SU-DHL-6 (cell line): Measurements from ENCODE around the gene RHCG.

Source experiments
- H2AFZ ChIP-seq: fragments of 200-600 bp; sonication (generic); 2 replicates; pipeline ENCODE4 v1.6.1; 2014; ENCODE audit warnings: low read depth, mild to moderate bottlenecking, moderate library complexity, mixed read lengths, antibody characterized with exemption, low read length; ENCODE audit not compliant: severe bottlenecking
- H3F3A ChIP-seq: fragments of 200-600 bp; shearing (Covaris generic); 2 replicates; pipeline ENCODE4 v1.6.0; 2016; ENCODE audit warnings: antibody characterized with exemption, mild to moderate bottlenecking; ENCODE audit not compliant: insufficient read depth
- H3K27ac ChIP-seq: fragments of 200-600 bp; sonication (generic); 2 replicates; pipeline ENCODE4 v1.5.1; 2016; ENCODE audit warnings: low read depth, mild to moderate bottlenecking, low read length, moderate library complexity, mixed read lengths
- H3K27me3 ChIP-seq: fragments of 200-600 bp; sonication (generic), shearing (Covaris generic); 2 replicates; pipeline ENCODE4 v1.6.0; 2014; ENCODE audit warnings: mild to moderate bottlenecking, low read length
- H3K36me3 ChIP-seq: fragments of 200-600 bp; sonication (generic); 2 replicates; pipeline ENCODE4 v1.6.1; 2014; ENCODE audit warnings: mild to moderate bottlenecking, low read length, mixed read lengths
- H3K4me2 ChIP-seq: fragments of 300-600, 200-600 bp; shearing (Covaris generic), sonication (generic); 2 replicates; pipeline ENCODE4 v1.6.0; 2014; ENCODE audit warnings: low read length, low read depth, mild to moderate bottlenecking; ENCODE audit not compliant: poor library complexity, severe bottlenecking
- H3K4me3 ChIP-seq: fragments of 200-600 bp; sonication (generic); 2 replicates; pipeline ENCODE4 v1.5.1; 2014; ENCODE audit warnings: antibody characterized with exemption, low read length, mild to moderate bottlenecking, mixed read lengths; ENCODE audit not compliant: insufficient read depth, poor library complexity, severe bottlenecking
- H3K79me2 ChIP-seq: fragments of 200-600 bp; sonication (generic); 2 replicates; pipeline ENCODE4 v1.6.1; 2014; ENCODE audit warnings: mild to moderate bottlenecking, low read length, moderate library complexity; ENCODE audit not compliant: insufficient read depth
- H3K9ac ChIP-seq: fragments of 200-600 bp; sonication (generic); 2 replicates; pipeline ENCODE4 v1.7.0; 2014; ENCODE audit warnings: mild to moderate bottlenecking, low read length
- H3K9me2 ChIP-seq: fragments of 200-600 bp; sonication (generic); replicated peaks from 2 replicates; pipeline ENCODE4 v1.6.1; 2014; ENCODE audit warnings: low read length; ENCODE audit not compliant: insufficient read depth
- H3K9me3 ChIP-seq: fragments of 200-600 bp; sonication (generic); 2 replicates; pipeline ENCODE4 v1.6.1; 2014; ENCODE audit warnings: low read length, mixed read lengths; ENCODE audit not compliant: insufficient read depth
- H4K20me1 ChIP-seq: fragments of 200-600 bp; sonication (generic); 2 replicates; pipeline ENCODE4 v1.6.1; 2014; ENCODE audit warnings: low read depth, mild to moderate bottlenecking, antibody characterized with exemption, low read length, moderate library complexity, mixed read lengths
- EZH2phosphoT487 ChIP-seq: fragments of 200-600 bp; sonication (generic), shearing (Covaris generic); conservative IDR thresholded peaks from 2 replicates; pipeline ENCODE4 v1.6.1; 2018; ENCODE audit warnings: mild to moderate bottlenecking, antibody characterized with exemption, low read length, moderate library complexity, mixed read lengths
- TF ChIP-seq, protein P1 (sequence below): fragments of 200-600 bp; sonication (generic); IDR thresholded peaks from one replicate; pipeline ENCODE4 v1.5.1; 2017; ENCODE audit warnings: antibody characterized with exemption, mild to moderate bottlenecking, low read length, moderate library complexity; ENCODE audit not compliant: insufficient read depth, poor library complexity, severe bottlenecking

Gene RHCG

DNA sequence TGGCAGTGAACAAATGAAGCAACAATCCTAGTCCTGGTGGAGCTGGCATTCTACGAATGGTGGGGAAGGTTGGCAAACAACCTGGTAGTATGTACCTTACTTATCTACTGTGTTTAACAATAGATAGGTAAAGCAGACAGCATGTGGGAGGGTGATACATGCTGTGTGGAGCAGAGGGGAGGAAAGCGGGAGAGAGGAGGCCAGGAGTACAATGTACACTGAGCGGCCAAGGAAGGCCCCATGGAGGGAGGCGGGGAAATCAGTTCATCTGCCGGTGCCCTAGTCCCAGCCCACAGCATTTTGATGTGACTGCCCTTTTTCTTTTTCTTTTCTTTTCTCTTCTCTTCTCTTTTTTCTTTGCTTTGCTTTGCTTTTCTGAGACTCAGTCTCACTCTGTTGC lies 5.3 kb upstream of the RHCG start:
- no peaks in the 10 kb centered on the region for H3K9me3 ChIP-seq
- H3K4me2 ChIP-seq: no peak overlapping the region
- no peaks in the 10 kb centered on the region for H3K9me2 ChIP-seq
- no peaks in the 10 kb centered on the region for H3F3A ChIP-seq
- H2AFZ ChIP-seq: no peak overlapping the region
- H3K27me3 ChIP-seq: no peaks in the 10 kb centered on the region
- H3K27ac ChIP-seq: no peak overlapping the region
- no peaks in the 10 kb centered on the region for H4K20me1 ChIP-seq
- H3K79me2 ChIP-seq: no peaks in the 10 kb centered on the region
- no peaks in the 10 kb centered on the region for H3K36me3 ChIP-seq
- H3K9ac ChIP-seq: no peak overlapping the region
- H3K4me3 ChIP-seq: no peak overlapping the region
- TF ChIP-seq EZH2phosphoT487: no peak
- TF ChIP-seq, protein P1, sequence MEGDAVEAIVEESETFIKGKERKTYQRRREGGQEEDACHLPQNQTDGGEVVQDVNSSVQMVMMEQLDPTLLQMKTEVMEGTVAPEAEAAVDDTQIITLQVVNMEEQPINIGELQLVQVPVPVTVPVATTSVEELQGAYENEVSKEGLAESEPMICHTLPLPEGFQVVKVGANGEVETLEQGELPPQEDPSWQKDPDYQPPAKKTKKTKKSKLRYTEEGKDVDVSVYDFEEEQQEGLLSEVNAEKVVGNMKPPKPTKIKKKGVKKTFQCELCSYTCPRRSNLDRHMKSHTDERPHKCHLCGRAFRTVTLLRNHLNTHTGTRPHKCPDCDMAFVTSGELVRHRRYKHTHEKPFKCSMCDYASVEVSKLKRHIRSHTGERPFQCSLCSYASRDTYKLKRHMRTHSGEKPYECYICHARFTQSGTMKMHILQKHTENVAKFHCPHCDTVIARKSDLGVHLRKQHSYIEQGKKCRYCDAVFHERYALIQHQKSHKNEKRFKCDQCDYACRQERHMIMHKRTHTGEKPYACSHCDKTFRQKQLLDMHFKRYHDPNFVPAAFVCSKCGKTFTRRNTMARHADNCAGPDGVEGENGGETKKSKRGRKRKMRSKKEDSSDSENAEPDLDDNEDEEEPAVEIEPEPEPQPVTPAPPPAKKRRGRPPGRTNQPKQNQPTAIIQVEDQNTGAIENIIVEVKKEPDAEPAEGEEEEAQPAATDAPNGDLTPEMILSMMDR: no peak

DNA sequence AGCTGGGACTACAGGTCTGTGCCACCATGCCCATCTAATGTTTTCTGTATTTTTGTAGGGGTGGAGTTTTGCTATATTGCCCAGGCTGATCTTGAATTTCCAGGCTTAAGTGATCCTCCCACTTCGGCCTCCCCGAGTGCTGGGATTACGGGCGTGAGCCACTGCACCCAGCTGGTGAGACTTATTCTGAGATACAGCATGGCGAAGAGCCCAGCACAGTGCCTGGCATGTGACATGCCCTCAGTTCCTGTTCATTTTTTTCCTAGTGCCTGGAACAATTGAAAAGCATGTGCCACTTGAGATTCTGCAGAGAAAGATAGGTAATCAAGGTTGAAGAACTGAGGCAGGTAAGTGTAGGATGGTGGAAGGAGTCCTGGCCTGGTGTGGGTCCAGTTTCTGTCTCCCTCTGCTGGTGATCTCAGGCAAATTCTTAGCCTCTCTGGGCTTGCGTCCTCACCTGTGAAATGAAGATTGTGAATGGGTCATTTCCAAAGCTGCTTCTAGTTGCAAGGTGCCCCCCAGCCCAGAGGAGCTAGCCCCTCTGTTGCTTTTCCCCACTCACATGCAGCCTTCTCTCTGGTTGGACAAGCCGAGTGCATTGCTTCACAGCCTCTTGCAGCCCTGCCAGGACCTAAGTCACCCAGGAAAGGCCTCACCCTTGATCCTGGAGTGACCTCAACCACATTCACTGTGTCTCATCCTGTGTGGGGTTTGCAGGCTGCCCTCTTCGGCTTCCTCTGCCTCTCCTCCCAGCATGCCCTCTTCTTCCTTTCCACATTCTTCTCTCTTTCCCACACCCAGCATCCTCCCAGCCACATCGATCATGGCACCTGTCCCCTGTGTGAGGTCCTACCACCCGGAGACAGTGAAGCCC lies 4.3 kb upstream of the RHCG start:
- TF ChIP-seq, protein P1: no peak
- no peak for TF ChIP-seq EZH2phosphoT487
- H3K9me2 ChIP-seq: no peaks in the 10 kb centered on the region
- H3K4me3 ChIP-seq: no peak overlapping the region
- no peak overlapping the region for H3K4me2 ChIP-seq
- H2AFZ ChIP-seq: no peak overlapping the region
- no peaks in the 10 kb centered on the region for H3K9me3 ChIP-seq
- no peaks in the 10 kb centered on the region for H3K79me2 ChIP-seq
- H3K36me3 ChIP-seq: no peaks in the 10 kb centered on the region
- no peaks in the 10 kb centered on the region for H3F3A ChIP-seq
- H3K27ac ChIP-seq: no peak overlapping the region
- no peaks in the 10 kb centered on the region for H4K20me1 ChIP-seq
- no peak overlapping the region for H3K9ac ChIP-seq
- H3K27me3 ChIP-seq: no peaks in the 10 kb centered on the region

DNA sequence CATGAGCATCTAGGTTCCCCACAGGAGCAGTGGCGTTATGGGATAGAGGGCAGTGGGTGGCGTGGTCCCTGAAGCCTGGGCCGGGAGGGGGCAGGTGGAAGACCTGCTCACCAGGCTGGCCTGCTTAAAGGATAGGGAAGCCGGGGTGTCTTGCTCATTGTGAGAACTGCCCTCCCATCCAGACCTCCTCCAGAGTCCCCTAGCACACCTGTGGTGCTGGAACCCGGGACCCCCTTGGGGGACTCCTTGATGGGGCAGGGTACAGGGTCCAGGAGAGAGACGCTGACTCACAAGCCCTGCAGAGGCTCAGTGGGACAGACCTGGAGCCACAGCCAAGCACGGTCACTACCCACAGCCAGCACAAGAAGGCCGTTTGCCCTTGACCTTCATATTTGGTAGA lies 2.8 kb upstream of the RHCG start:
- H3K4me3 ChIP-seq: no peak overlapping the region

More for the DNA sequence above, 2.8 kb upstream of the RHCG start:
- H3K9ac ChIP-seq: no peak overlapping the region
- H3K9me3 ChIP-seq: no peaks in the 10 kb centered on the region
- H4K20me1 ChIP-seq: no peaks in the 10 kb centered on the region
- TF ChIP-seq EZH2phosphoT487: no peak
- TF ChIP-seq, protein P1: no peak
- H3K79me2 ChIP-seq: no peaks in the 10 kb centered on the region
- H3K27ac ChIP-seq: no peak overlapping the region
- H3K27me3 ChIP-seq: no peaks in the 10 kb centered on the region
- no peaks in the 10 kb centered on the region for H3K9me2 ChIP-seq
- H3F3A ChIP-seq: no peaks in the 10 kb centered on the region
- no peak overlapping the region for H3K4me2 ChIP-seq
- H3K36me3 ChIP-seq: no peaks in the 10 kb centered on the region
- no peak overlapping the region for H2AFZ ChIP-seq
